ENCODE data around the gene GYPC.

Gene GYPC, protein sequence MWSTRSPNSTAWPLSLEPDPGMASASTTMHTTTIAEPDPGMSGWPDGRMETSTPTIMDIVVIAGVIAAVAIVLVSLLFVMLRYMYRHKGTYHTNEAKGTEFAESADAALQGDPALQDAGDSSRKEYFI

GRCh38 chr2:126655500-126656430 lies at the start of gene GYPC:
GYPC (plus strand) TSS chr2:126656158; CDS start chr2:126656264, 106 bp downstream.
- peak; percentile 22 for DNase-seq (ENCODE audit: extremely low read depth, low read depth)
- TF ChIP-seq CTCF (IDR thresholded peaks at IDR 0.05; ENCODE audit: low read depth, low read length), result no peak

DNA sequence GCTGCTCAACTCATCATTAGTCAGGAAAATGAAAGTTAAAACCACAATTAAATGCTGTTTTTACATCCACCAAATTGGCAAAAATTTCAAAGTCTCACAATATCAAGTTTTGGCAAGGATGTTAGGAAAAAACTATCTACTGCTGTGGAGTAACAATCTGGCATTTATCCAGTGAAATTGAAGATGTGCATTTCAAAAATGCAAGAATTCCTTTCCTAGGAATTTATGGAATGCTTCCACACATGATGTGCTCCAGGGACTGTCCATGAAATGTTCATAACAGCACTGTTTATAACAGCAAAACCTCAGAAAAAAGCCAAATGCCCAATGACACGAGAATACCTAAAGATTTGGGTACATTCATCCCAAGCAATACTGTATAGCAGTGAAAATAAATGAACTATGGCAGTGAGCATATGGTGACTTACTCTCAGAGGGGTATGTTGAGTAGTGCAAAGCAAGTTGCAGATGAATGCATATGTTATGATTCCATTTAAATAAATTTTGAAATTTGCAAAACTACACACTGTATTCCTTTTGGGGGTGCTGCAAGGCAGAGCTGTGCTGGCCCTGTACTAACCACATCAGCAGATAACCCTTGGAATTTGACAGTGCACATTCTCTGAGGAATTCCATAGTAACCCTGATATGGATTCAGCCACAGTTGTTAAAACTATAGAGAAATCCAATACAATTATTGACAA lies 41.3 kb upstream of the GYPC start:
- no peak for DNase-seq (ENCODE audit: extremely low read depth, low read depth)

DNA sequence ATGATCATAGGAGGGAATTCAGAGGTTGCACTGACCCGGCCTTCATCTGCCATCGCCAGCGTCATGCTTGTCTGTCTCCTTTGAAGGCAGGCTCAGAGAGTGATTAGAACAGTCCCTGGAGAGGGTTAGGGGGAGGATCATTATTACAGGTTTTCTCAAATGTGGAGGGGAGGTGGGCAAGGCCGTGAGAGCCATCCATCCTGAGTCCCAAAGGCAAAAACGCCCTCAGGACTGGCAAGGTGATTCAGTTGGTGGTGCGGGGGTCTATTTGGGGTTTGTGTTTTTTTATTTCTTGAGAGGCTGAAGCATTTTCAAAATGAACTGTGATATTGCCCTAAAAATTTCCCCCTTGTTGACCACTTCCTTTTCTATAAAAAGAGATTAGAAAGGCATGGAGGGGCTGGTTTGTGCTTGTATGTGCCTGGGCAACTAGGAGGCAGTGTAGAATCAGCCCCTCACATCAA lies 39.3 kb upstream of the GYPC start:
- DNase-seq (ENCODE audit: extremely low read depth, low read depth), result no peak
- TF ChIP-seq CTCF (IDR thresholded peaks at IDR 0.05; ENCODE audit: low read depth, low read length), result no peak

More for the DNA sequence above, 41.3 kb upstream of the GYPC start:
- no peak for TF ChIP-seq CTCF (IDR thresholded peaks at IDR 0.05; ENCODE audit: low read depth, low read length)

DNA sequence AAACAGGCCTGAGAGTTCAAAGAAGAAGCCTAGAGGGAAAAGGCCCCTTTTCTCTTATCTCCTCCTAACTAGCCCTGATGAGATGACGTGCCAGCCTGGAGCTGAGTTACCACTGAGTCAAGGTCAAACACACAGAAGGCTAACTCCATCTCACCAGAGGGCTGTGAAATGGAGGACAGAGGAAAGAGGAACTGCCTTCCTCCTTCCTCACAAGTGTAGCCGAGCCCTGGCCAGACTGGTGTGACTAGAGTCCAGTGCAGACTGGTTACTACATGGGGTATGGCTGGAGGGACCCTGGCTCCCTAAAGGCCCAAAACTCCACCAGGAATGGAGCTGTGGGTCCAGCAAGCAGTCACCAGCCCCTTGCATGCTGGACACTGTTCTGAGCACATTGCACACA lies 35.7 kb upstream of the GYPC start:
- TF ChIP-seq CTCF (IDR thresholded peaks at IDR 0.05; ENCODE audit: low read depth, low read length), result no peak
- no peak for DNase-seq (ENCODE audit: extremely low read depth, low read depth)

GRCh38 chr2:126623000-126623399 lies 33.0 kb upstream of the GYPC start:
- no peak for DNase-seq (ENCODE audit: extremely low read depth, low read depth)
- no peak for TF ChIP-seq CTCF (IDR thresholded peaks at IDR 0.05; ENCODE audit: low read depth, low read length)

DNA sequence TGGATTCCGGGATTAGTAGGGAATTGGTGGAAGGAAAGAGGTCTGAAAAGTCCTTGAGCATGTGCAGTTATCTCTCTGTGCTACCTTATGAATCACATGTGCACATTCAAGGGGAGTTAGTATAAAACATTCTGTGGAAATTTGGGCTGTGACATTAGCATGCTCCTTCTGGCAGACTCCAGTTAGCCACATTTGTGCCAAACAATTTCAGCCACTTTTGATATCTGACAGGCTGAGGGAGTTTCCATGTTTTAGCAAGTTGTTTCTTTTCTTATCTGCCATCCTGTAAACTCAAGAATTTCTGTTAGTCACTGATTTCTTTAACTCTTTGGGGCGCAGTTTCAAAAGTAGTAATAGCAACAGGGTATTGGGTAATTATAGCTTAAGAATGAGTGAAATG lies 28.3 kb upstream of the GYPC start:
- TF ChIP-seq CTCF (IDR thresholded peaks at IDR 0.05; ENCODE audit: low read depth, low read length), result no peak
- DNase-seq (ENCODE audit: extremely low read depth, low read depth), result no peak
